Esophagus muscularis mucosa (tissue), 4 donors: Measurements from ENCODE around the gene KCNG4. TPM values are rescaled to one million over a fixed set of nuclear protein-coding genes. Genes with fewer than 3 reads are reported as not detected.

Experiments used
- DNase-seq: peaks from one replicate; pipeline ENCODE4 v3.0.0-alpha.2; 2017; ENCODE audit errors: extremely low spot score
- H3K27ac ChIP-seq, 4 donors: fragments of 200-600 bp; sonication (generic); replicated peaks in 1 of 4; 1 replicate in 3 of 4; 2 replicates in 1 of 4; pipeline ENCODE4 v1.5.1; 2016 to 2019; ENCODE audit warnings: mild to moderate bottlenecking in 1 of 4
- H3K27me3 ChIP-seq, 4 donors: fragments of 200-600 bp; sonication (generic); one replicate each; pipeline versions ENCODE4 v1.5.1 to v1.6.0; 2016 to 2019
- H3K36me3 ChIP-seq, 4 donors: fragments of 200-600 bp; sonication (generic); one replicate each; pipeline ENCODE4 v1.5.1; 2016 to 2019
- H3K4me1 ChIP-seq, 4 donors: fragments of 200-600 bp; sonication (generic); one replicate each; pipeline ENCODE4 v1.5.1; 2016 to 2019
- H3K4me3 ChIP-seq, 4 donors: fragments of 200-600 bp; sonication (generic); 1 replicate in 2 of 4; 2 replicates in 2 of 4; pipeline ENCODE4 v1.5.1; 2016 to 2019; ENCODE audit warnings: mild to moderate bottlenecking in 4 of 4, moderate library complexity in 1 of 4
- H3K9me3 ChIP-seq, 4 donors: fragments of 200-600 bp; sonication (generic); 1 replicate in 3 of 4; 2 replicates in 1 of 4; pipeline ENCODE4 v1.5.1; 2016 to 2019
- EP300 ChIP-seq: sonication (generic); formaldehyde crosslinking; IDR thresholded peaks from one replicate; pipeline ENCODE4 v1.6.1; 2017; ENCODE audit warnings: antibody characterized with exemption
- POLR2A ChIP-seq: fragments of 450-650 bp; IDR thresholded peaks from one replicate; pipeline ENCODE4 v1.6.1; 2017; ENCODE audit warnings: antibody characterized with exemption, moderate library complexity, mild to moderate bottlenecking, low read depth
- POLR2AphosphoS5 ChIP-seq, 2 donors: sonication (generic); formaldehyde crosslinking; IDR thresholded peaks; one replicate each; pipeline ENCODE4 v1.6.1; 2017; ENCODE audit warnings: antibody characterized with exemption in 2 of 2
- WGBS: methylation state at CpG from one replicate; pipeline ENCODE4 v1.1.5; 2018; 5-methylcytosine and 5-hydroxymethylcytosine counted together
- intact Hi-C: fragments of 100-400 bp; cut with DNase I; formaldehyde crosslinking; loops from one replicate; pipeline ENCODE4 v1.15.1; 2023
- total RNA-seq, 4 donors: library from RNA; depleted of rRNA; stranded (reverse); fragments of >200 nt; gene quantifications; one replicate each; pipeline versions ENCODE4 v1.1.0 to v1.2.1, GENCODE V29; 2016
- TF ChIP-seq, protein P1 (sequence below), 3 experiments: fragments of 200-600 bp in 2 of 3; fragments of 450-650 bp in 1 of 3; sonication (generic) in 2 of 3; IDR thresholded peaks; one replicate each; pipeline ENCODE4 v1.5.1; 2017 to 2019; ENCODE audit warnings: antibody characterized with exemption in 3 of 3, mild to moderate bottlenecking in 2 of 3, moderate library complexity in 1 of 3

The KCNG4 gene
- total RNA-seq, 4 donors from 2014 or later, result not detected

GRCh38 chr16:84252184-84252583, 12.4 kb upstream of the KCNG4 start:
- WGBS, result 69% methylated on average over 7 of the region's 7 CpGs
- H3K27ac ChIP-seq, result no peak overlapping the region
- no peaks in the 10 kb centered on the region for H3K4me1 ChIP-seq
- peaks cover 0 to 12% (median 3%) of the 10 kb centered on the region in 4 donors for H3K9me3 ChIP-seq
- no peak for DNase-seq
- H3K4me3 ChIP-seq, result no peak overlapping the region
- peaks cover 0 to 18% (median 0%) of the 10 kb centered on the region in 4 donors for H3K27me3 ChIP-seq
- TF ChIP-seq EP300 (no peak), POLR2AphosphoS5 (IDR thresholded peaks at IDR 0.05) (no peak), POLR2A (no peak)
- TF ChIP-seq, protein P1, sequence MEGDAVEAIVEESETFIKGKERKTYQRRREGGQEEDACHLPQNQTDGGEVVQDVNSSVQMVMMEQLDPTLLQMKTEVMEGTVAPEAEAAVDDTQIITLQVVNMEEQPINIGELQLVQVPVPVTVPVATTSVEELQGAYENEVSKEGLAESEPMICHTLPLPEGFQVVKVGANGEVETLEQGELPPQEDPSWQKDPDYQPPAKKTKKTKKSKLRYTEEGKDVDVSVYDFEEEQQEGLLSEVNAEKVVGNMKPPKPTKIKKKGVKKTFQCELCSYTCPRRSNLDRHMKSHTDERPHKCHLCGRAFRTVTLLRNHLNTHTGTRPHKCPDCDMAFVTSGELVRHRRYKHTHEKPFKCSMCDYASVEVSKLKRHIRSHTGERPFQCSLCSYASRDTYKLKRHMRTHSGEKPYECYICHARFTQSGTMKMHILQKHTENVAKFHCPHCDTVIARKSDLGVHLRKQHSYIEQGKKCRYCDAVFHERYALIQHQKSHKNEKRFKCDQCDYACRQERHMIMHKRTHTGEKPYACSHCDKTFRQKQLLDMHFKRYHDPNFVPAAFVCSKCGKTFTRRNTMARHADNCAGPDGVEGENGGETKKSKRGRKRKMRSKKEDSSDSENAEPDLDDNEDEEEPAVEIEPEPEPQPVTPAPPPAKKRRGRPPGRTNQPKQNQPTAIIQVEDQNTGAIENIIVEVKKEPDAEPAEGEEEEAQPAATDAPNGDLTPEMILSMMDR (IDR thresholded peaks at IDR 0.05), result no peak
- no peaks in the 10 kb centered on the region for H3K36me3 ChIP-seq
- intact Hi-C loops, result no loop called here

DNA sequence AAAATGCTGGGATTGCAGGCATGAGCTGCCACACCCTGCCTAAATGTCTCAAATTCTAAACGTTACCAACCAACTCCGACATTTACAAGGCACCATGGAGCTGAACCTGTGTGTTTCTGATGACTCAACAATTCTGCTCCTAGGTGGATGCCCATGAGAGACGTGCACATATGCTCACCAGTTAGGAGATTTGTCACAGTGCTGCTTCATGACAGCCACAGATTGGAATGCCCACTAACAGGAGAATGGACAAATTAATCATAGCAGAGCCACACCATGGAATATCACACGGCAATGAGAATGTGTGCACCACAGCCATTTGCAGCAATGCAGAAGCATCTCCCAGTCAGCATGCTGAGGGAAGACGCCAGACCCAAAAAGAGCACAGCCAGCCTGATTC, 8.0 kb upstream of the KCNG4 start:
- TF ChIP-seq POLR2AphosphoS5 (IDR thresholded peaks at IDR 0.05) (no peak), POLR2A (no peak), EP300 (no peak)
- TF ChIP-seq, protein P1 (IDR thresholded peaks at IDR 0.05), result no peak
- H3K27ac ChIP-seq, result no peak overlapping the region
- DNase-seq, result no peak
- no peak overlapping the region for H3K4me3 ChIP-seq
- H3K4me1 ChIP-seq, result no peaks in the 10 kb centered on the region
- intact Hi-C loops, result no loop called here
- 96% methylated on average over 5 of the region's 5 CpGs for WGBS
- H3K9me3 ChIP-seq, result no peaks in the 10 kb centered on the region
- peaks cover 0 to 28% (median 0%) of the 10 kb centered on the region in 4 donors for H3K27me3 ChIP-seq
- H3K36me3 ChIP-seq, result no peaks in the 10 kb centered on the region

GRCh38 chr16:84247331-84247730, 7.5 kb upstream of the KCNG4 start:
- no peaks in the 10 kb centered on the region for H3K9me3 ChIP-seq
- no peak for DNase-seq
- WGBS, result 77% methylated on average over 6 of the region's 6 CpGs
- H3K4me3 ChIP-seq, result no peak overlapping the region
- peaks cover 0 to 33% (median 0%) of the 10 kb centered on the region in 4 donors for H3K27me3 ChIP-seq
- intact Hi-C loops, result no loop called here
- H3K4me1 ChIP-seq, result no peaks in the 10 kb centered on the region
- TF ChIP-seq EP300 (no peak), POLR2A (no peak), POLR2AphosphoS5 (IDR thresholded peaks at IDR 0.05) (no peak)
- TF ChIP-seq, protein P1 (IDR thresholded peaks at IDR 0.05), result no peak
- H3K36me3 ChIP-seq, result no peaks in the 10 kb centered on the region
- H3K27ac ChIP-seq, result no peak overlapping the region

DNA sequence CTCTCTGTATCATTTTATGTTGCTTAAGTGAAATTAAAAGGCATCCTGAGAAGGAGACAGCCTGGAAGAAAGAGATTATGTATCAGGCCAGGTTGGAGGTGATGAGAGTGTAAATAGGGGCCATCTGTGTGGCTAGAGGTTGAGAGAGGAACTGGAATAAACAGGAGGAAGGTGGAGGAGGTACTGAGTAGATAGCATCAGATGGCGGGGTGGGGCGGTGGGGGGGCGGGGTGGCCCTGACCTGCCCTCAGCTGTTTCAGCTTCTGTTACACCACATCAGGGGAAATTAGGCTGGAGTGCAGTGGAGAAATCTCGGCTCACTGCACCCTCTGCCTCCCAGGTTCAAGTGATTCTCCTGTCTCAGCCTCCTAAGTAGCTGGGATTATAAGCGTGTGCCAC, 6.9 kb upstream of the KCNG4 start:
- WGBS, result 76% methylated on average over 5 of the region's 5 CpGs
- no peak for TF ChIP-seq EP300
- no peak for TF ChIP-seq POLR2A
- TF ChIP-seq POLR2AphosphoS5 (IDR thresholded peaks at IDR 0.05), result no peak
- TF ChIP-seq, protein P1 (IDR thresholded peaks at IDR 0.05), result no peak
- DNase-seq, result no peak
- no peaks in the 10 kb centered on the region for H3K9me3 ChIP-seq
- H3K4me3 ChIP-seq, result no peak overlapping the region
- peaks cover 0 to 31% (median 0%) of the 10 kb centered on the region in 4 donors for H3K27me3 ChIP-seq
- no peak overlapping the region for H3K27ac ChIP-seq
- H3K36me3 ChIP-seq, result no peaks in the 10 kb centered on the region
- no peaks in the 10 kb centered on the region for H3K4me1 ChIP-seq
- intact Hi-C loops, result no loop called here
